Esophagus squamous epithelium (tissue), 4 donors: ENCODE measurements around the gene TMEM150C.

ENCODE experiments used
- POLR2A ChIP-seq, 4 donors: fragments of 450-650 bp; IDR thresholded peaks; one replicate each; pipeline ENCODE4 v1.6.1; 2017; ENCODE audit warnings: antibody characterized with exemption in 4 of 4, mild to moderate bottlenecking in 4 of 4, moderate library complexity in 3 of 4
- TF ChIP-seq, protein P1 (sequence below), 6 experiments: fragments of 450-650 bp in 4 of 6; fragments of 200-600 bp in 2 of 6; sonication (generic) in 2 of 6; IDR thresholded peaks; one replicate each; pipeline ENCODE4 v1.5.1; 2016 to 2019; ENCODE audit warnings: antibody characterized with exemption in 6 of 6, mild to moderate bottlenecking in 4 of 6, moderate library complexity in 4 of 6

DNA sequence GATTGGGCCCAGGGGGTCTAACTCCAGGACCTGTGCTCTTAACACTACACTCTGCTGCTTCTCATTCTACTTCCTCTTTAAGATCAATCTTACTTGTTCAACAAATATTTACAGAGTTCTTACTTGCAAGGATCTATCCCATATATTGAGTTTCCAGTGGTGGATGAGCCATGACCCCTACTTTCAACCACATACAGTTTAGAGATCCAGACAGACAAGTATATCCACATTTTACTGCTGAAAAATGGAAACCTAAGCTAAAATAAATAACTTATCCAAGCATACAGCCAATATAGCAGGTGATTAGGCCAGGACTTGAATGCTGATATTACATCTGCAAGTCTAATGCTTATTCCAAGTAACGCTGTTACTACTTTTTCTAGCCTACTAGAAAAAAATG, 18.7 kb downstream of the TMEM150C start:
- TF ChIP-seq, protein P1, sequence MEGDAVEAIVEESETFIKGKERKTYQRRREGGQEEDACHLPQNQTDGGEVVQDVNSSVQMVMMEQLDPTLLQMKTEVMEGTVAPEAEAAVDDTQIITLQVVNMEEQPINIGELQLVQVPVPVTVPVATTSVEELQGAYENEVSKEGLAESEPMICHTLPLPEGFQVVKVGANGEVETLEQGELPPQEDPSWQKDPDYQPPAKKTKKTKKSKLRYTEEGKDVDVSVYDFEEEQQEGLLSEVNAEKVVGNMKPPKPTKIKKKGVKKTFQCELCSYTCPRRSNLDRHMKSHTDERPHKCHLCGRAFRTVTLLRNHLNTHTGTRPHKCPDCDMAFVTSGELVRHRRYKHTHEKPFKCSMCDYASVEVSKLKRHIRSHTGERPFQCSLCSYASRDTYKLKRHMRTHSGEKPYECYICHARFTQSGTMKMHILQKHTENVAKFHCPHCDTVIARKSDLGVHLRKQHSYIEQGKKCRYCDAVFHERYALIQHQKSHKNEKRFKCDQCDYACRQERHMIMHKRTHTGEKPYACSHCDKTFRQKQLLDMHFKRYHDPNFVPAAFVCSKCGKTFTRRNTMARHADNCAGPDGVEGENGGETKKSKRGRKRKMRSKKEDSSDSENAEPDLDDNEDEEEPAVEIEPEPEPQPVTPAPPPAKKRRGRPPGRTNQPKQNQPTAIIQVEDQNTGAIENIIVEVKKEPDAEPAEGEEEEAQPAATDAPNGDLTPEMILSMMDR (IDR thresholded peaks at IDR 0.05), result no peak
- no peak for TF ChIP-seq POLR2A (IDR thresholded peaks at IDR 0.05)
